ENCODE results near the gene RHBDF2. TPM values are rescaled to one million over a fixed set of nuclear protein-coding genes. Genes with fewer than 3 reads are reported as not detected.

RHBDF2 gene
- total RNA-seq, 1 donor from 2014 or later = 3.7 TPM

DNA sequence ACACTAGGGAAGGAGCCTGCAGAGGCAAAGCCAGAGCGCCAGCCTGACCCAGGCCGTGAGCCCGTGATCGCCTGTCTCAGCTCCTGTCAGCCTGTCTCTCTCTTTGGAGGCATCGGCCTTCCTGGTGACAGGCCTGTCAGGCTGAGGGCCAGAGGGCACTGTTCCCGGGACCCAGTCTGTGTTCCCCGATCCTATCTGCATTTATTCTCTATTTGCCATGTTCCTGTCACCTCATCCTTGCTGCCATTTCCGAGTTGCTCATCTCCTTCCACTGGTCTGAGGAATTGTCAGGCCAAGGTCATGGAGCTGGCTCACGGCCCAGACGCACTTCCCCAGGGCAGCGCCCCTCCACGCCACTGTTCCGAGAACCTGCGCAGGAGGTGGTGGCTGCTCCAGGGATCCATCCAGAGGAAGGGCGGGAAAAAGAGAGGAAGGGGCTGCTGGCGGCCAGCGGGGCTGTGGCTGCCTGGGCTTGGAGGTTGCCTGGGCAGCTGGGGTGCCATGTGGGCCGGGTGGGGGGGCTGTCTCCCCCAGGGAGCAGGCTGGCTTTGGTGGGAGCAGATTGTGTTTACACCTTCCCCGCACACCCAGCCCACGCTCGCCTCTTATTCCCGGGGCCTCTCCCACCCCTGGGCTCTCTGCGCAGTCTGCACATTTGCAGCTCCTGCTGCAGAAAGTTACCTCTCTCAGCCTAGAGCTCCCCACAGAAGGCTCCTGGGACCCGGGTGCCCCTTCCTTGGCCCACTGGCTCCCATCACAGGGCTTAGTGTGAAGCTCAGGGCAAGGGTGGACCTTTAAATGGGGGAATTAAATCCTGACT lies 43.5 kb upstream of the RHBDF2 start:
- H3K27ac ChIP-seq (ENCODE audit: low read depth, low read length) = peak overlapping the region; percentile 47

DNA sequence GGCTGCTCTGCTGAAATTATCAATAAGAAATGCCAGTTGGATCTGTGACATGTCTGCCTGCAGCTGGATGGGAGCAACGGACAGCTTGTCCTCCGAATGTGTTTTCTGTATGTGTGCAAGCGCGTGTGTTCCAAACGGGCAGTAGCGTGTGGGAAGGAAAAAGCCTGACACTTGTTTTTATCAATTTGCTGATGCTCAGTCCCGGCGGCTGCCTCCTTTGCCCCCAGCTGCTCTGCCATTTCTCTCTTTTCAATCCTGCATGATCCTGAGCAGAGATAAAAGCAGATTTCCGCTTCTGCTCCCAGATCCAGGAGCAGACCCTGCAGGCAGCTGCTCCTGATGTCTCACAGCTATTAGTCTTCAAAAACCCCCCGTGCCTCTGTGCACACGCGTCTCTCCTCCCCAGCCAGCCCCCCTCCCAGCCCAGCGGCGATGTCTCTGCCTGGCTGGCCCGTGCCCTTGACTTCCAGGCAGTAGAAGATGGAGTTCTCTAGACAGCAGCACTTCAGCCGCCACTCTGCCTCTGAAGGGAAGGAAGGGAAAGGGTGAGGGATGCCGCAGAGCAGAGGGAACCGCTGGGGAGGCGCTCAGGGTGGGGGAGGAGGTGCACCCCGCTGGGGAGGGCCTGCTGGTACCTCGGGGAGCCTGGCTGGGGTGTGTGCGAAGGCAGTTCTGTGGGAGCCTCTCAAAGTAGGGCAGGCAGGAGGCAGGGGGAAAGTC lies 42.8 kb upstream of the RHBDF2 start:
- H3K4me3 ChIP-seq (ENCODE audit: low read length in 3 of 3) = peak overlapping the region in 2 of 3 donors; percentile 6 to 19
- H3K27ac ChIP-seq (ENCODE audit: low read depth, low read length) = peak overlapping the region; percentile 47
- H3K9me3 ChIP-seq (ENCODE audit: control insufficient read depth in 3 of 3, low read length in 3 of 3) = no peaks in the 10 kb centered on the region
- H3K36me3 ChIP-seq (ENCODE audit: control insufficient read depth in 3 of 3, insufficient read depth in 3 of 3, low read length in 3 of 3) = no peaks in the 10 kb centered on the region
- peaks cover 67 to 86% (median 79%) of the 10 kb centered on the region in 3 donors for H3K4me1 ChIP-seq (ENCODE audit: control insufficient read depth in 3 of 3, insufficient read depth in 3 of 3, low read length in 3 of 3)
- H3K9ac ChIP-seq (ENCODE audit: low read depth in 1 of 3, low read length in 3 of 3) = peak overlapping the region; percentile 38 to 70 (median 59)
- H3K27me3 ChIP-seq (ENCODE audit: control insufficient read depth in 3 of 3, insufficient read depth in 3 of 3, low read length in 3 of 3) = peaks cover 0 to under 1% (median 0%) of the 10 kb centered on the region in 3 donors

More for the DNA sequence above, 43.5 kb upstream of the RHBDF2 start:
- H3K4me3 ChIP-seq (ENCODE audit: low read length in 3 of 3) = peak overlapping the region in 2 of 3 donors; percentile 4 to 6
- no peaks in the 10 kb centered on the region for H3K36me3 ChIP-seq (ENCODE audit: control insufficient read depth in 3 of 3, insufficient read depth in 3 of 3, low read length in 3 of 3)
- H3K4me1 ChIP-seq (ENCODE audit: control insufficient read depth in 3 of 3, insufficient read depth in 3 of 3, low read length in 3 of 3) = peaks cover 63 to 82% (median 76%) of the 10 kb centered on the region in 3 donors
- no peaks in the 10 kb centered on the region for H3K9me3 ChIP-seq (ENCODE audit: control insufficient read depth in 3 of 3, low read length in 3 of 3)
- no peaks in the 10 kb centered on the region for H3K27me3 ChIP-seq (ENCODE audit: control insufficient read depth in 3 of 3, insufficient read depth in 3 of 3, low read length in 3 of 3)
- peak overlapping the region; percentile 38 to 70 (median 59) for H3K9ac ChIP-seq (ENCODE audit: low read depth in 1 of 3, low read length in 3 of 3)

DNA sequence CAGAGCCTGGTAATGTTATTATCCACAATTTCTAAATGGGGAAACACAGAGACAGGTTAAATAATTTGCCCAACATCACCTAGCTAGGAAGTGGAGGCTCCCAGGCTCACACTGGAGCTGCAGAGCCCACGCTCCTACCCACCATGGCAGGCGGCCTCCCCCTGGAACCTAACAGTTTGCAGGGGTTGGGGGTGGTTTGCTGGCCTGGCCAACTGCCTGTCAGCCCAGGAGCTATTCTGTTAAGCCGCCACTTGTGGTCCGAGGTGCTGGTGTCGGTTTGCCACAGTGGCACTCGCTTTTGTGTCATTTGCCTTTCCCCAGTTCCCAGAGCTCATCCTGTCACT lies 42.2 kb upstream of the RHBDF2 start:
- no peak overlapping the region for H3K27ac ChIP-seq (ENCODE audit: low read depth, low read length)
- H3K9me3 ChIP-seq (ENCODE audit: control insufficient read depth in 3 of 3, low read length in 3 of 3) = no peaks in the 10 kb centered on the region
- peaks cover 69 to 82% (median 79%) of the 10 kb centered on the region in 3 donors for H3K4me1 ChIP-seq (ENCODE audit: control insufficient read depth in 3 of 3, insufficient read depth in 3 of 3, low read length in 3 of 3)
- peaks cover 1 to 6% (median 3%) of the 10 kb centered on the region in 3 donors for H3K27me3 ChIP-seq (ENCODE audit: control insufficient read depth in 3 of 3, insufficient read depth in 3 of 3, low read length in 3 of 3)
- H3K4me3 ChIP-seq (ENCODE audit: low read length in 3 of 3) = no peak overlapping the region
- H3K9ac ChIP-seq (ENCODE audit: low read depth in 1 of 3, low read length in 3 of 3) = no peak overlapping the region
- no peaks in the 10 kb centered on the region for H3K36me3 ChIP-seq (ENCODE audit: control insufficient read depth in 3 of 3, insufficient read depth in 3 of 3, low read length in 3 of 3)

GRCh38 chr17:76542984-76543383 lies 41.8 kb upstream of the RHBDF2 start:
- peaks cover 70 to 77% (median 75%) of the 10 kb centered on the region in 3 donors for H3K4me1 ChIP-seq (ENCODE audit: control insufficient read depth in 3 of 3, insufficient read depth in 3 of 3, low read length in 3 of 3)
- peak overlapping the region in 1 of 3 donors; percentile 54 for H3K9ac ChIP-seq (ENCODE audit: low read depth in 1 of 3, low read length in 3 of 3)
- no peaks in the 10 kb centered on the region for H3K9me3 ChIP-seq (ENCODE audit: control insufficient read depth in 3 of 3, low read length in 3 of 3)
- H3K27ac ChIP-seq (ENCODE audit: low read depth, low read length) = no peak overlapping the region
- H3K27me3 ChIP-seq (ENCODE audit: control insufficient read depth in 3 of 3, insufficient read depth in 3 of 3, low read length in 3 of 3) = peaks cover 6 to 9% (median 7%) of the 10 kb centered on the region in 3 donors
- no peaks in the 10 kb centered on the region for H3K36me3 ChIP-seq (ENCODE audit: control insufficient read depth in 3 of 3, insufficient read depth in 3 of 3, low read length in 3 of 3)
- H3K4me3 ChIP-seq (ENCODE audit: low read length in 3 of 3) = no peak overlapping the region

DNA sequence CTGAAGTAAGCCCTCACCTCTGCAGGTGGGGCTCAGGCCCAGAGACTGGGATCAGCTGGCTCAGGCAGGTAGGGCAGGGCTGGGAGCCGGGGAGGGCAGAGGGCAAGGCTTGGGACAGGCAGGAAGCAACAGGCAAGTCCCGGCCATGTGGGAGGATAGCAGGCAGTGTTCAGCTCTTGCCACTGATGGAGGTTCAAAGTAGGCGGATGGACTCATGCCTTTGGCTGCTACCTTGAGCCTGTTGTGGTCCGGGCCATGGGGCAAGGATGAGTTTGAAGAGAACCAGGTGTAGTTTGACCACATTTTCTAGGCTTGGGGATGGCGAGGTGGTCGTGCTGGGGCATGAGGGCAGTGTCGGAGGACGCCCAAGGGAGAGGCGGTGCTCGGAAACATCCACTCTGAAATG lies 41.3 kb upstream of the RHBDF2 start:
- H3K4me3 ChIP-seq (ENCODE audit: low read length in 3 of 3) = no peak overlapping the region
- peaks cover 7 to 11% (median 7%) of the 10 kb centered on the region in 3 donors for H3K27me3 ChIP-seq (ENCODE audit: control insufficient read depth in 3 of 3, insufficient read depth in 3 of 3, low read length in 3 of 3)
- H3K27ac ChIP-seq (ENCODE audit: low read depth, low read length) = no peak overlapping the region
- H3K36me3 ChIP-seq (ENCODE audit: control insufficient read depth in 3 of 3, insufficient read depth in 3 of 3, low read length in 3 of 3) = no peaks in the 10 kb centered on the region
- no peaks in the 10 kb centered on the region for H3K9me3 ChIP-seq (ENCODE audit: control insufficient read depth in 3 of 3, low read length in 3 of 3)
- H3K4me1 ChIP-seq (ENCODE audit: control insufficient read depth in 3 of 3, insufficient read depth in 3 of 3, low read length in 3 of 3) = peaks cover 68 to 73% (median 71%) of the 10 kb centered on the region in 3 donors
- H3K9ac ChIP-seq (ENCODE audit: low read depth in 1 of 3, low read length in 3 of 3) = peak overlapping the region in 1 of 3 donors; percentile 20

GRCh38 chr17:76541739-76542454 lies 40.7 kb upstream of the RHBDF2 start:
- H3K27me3 ChIP-seq (ENCODE audit: control insufficient read depth in 3 of 3, insufficient read depth in 3 of 3, low read length in 3 of 3) = peaks cover 10 to 15% (median 12%) of the 10 kb centered on the region in 3 donors
- H3K36me3 ChIP-seq (ENCODE audit: control insufficient read depth in 3 of 3, insufficient read depth in 3 of 3, low read length in 3 of 3) = no peaks in the 10 kb centered on the region
- H3K4me3 ChIP-seq (ENCODE audit: low read length in 3 of 3) = no peak overlapping the region
- H3K9me3 ChIP-seq (ENCODE audit: control insufficient read depth in 3 of 3, low read length in 3 of 3) = no peaks in the 10 kb centered on the region
- H3K27ac ChIP-seq (ENCODE audit: low read depth, low read length) = no peak overlapping the region
- peak overlapping the region in 1 of 3 donors; percentile 47 for H3K9ac ChIP-seq (ENCODE audit: low read depth in 1 of 3, low read length in 3 of 3)
- peaks cover 66 to 70% (median 68%) of the 10 kb centered on the region in 3 donors for H3K4me1 ChIP-seq (ENCODE audit: control insufficient read depth in 3 of 3, insufficient read depth in 3 of 3, low read length in 3 of 3)

DNA sequence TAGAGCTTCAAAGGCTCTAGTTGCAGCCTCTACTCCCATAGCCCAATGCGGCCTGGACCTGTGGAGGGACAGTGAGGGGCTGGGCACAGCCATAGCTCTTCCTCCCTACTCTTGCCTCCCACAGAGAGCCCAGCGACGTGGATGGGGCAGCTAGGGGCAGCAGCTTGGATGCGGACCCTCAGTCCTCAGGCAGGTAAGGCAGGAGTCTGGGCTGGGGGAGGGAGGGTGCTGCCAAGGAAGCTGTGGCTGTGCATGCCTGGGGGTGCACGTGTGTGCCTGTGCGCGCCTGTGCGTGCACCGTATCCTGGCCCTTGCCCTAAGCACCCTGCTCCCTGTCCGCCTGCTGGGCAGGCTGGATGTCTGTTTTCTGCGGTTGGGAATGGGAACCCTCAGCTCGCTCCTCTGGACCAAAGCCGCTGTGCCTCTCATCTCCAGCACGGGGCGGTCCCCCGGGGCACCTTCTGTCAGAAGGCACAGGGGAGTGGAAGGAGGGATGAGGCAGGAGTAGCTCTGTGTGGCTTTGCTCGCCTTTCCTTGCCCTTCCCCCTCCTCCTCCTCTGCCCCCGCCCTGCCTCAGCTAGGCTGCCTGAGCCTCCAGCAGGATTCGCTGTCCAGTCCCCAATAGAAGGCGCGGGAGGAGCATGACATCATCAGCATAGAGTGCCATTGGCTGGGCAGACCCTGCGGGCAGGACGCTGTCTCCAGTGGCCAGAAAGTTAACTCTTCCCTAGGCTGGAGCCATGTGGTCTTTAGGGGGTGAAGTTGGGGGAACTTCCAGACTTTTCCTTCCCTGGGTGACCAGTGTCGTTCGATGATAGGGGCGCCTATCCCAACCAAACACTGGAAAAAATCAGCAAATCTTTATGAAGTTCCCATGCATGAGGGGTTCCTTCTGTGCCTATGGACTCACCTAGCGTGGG lies 39.4 kb upstream of the RHBDF2 start:
- H3K4me3 ChIP-seq (ENCODE audit: low read length in 3 of 3) = peak overlapping the region; percentile 77 to 85 (median 81)
- H3K4me1 ChIP-seq (ENCODE audit: control insufficient read depth in 3 of 3, insufficient read depth in 3 of 3, low read length in 3 of 3) = peaks cover 62 to 67% (median 65%) of the 10 kb centered on the region in 3 donors
- H3K36me3 ChIP-seq (ENCODE audit: control insufficient read depth in 3 of 3, insufficient read depth in 3 of 3, low read length in 3 of 3) = no peaks in the 10 kb centered on the region
- peak overlapping the region; percentile 57 for H3K27ac ChIP-seq (ENCODE audit: low read depth, low read length)
- H3K9ac ChIP-seq (ENCODE audit: low read depth in 1 of 3, low read length in 3 of 3) = peak overlapping the region; percentile 65 to 89 (median 70)
- no peaks in the 10 kb centered on the region for H3K9me3 ChIP-seq (ENCODE audit: control insufficient read depth in 3 of 3, low read length in 3 of 3)
- peaks cover 14 to 24% (median 19%) of the 10 kb centered on the region in 3 donors for H3K27me3 ChIP-seq (ENCODE audit: control insufficient read depth in 3 of 3, insufficient read depth in 3 of 3, low read length in 3 of 3)

DNA sequence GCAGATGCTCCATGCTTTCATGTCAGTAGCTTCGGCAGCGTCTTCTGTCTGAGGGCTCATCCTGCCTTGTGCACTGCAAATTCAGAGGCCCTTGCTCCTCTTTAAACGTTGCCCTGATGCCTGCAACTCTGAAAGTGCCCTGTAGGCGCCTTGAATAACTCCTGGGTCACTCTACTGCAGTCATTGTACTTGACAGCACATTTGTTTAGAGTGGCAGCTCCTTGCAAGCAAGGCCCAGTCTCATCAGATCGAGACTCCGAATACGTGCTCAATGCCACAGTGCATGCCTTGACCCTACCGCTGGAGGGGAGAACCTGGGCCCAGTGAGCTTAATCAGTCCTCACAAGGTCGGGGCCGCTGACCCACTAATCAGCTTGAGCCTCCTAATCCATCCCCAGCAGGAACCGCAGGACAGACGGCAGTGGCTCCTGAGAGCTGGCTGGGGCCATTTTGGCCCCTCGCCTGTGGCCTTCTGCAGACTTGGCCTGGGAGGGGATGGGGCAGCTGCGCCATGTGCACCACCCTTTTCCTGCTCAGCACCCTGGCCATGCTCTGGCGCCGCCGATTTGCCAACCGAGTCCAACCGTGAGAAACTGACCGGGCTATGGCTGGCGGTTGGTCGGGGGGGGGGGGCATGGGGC lies 38.5 kb upstream of the RHBDF2 start, which contains the start of gene PRCD:
TSS of gene PRCD (plus strand) at position 414 of the 641 bp plus-strand sequence. CDS start at position 512, 98 bp downstream.
- Histone ChIP-seq H3K27ac (ENCODE audit: low read depth, low read length) (peak within 1 kb of the TSS; percentile 57), H3K9ac (ENCODE audit: low read depth in 1 of 3, low read length in 3 of 3) (peak within 1 kb of the TSS; percentile 65 to 89 (median 70)), H3K9me3 (ENCODE audit: control insufficient read depth in 3 of 3, low read length in 3 of 3) (no peaks in the 10 kb centered on the region), H3K4me1 (ENCODE audit: control insufficient read depth in 3 of 3, insufficient read depth in 3 of 3, low read length in 3 of 3) (peaks cover 58 to 69% (median 62%) of the 10 kb centered on the region in 3 donors), H3K4me3 (ENCODE audit: low read length in 3 of 3) (peak within 1 kb of the TSS; percentile 77 to 85 (median 81)), H3K36me3 (ENCODE audit: control insufficient read depth in 3 of 3, insufficient read depth in 3 of 3, low read length in 3 of 3) (no peaks in the 10 kb centered on the region), H3K27me3 (ENCODE audit: control insufficient read depth in 3 of 3, insufficient read depth in 3 of 3, low read length in 3 of 3) (peaks cover 14 to 24% (median 19%) of the 10 kb centered on the region in 3 donors)

All from skeletal muscle tissue (tissue), 4 donors.